Coronary artery (tissue), 2 donors: ENCODE measurements around the gene TPRX2.
A peak's percentile ranks its signal among the peaks of the same experiment; 100 is the strongest.
"Not testable (repeated sequence)": the region's sequence is repeated elsewhere in the genome, so short reads cannot be mapped to it uniquely, and the experiment has no call there.

Source experiments
- DNase-seq: peaks from one replicate; pipeline ENCODE4 v3.0.0-alpha.2; 2017; ENCODE audit warnings: low spot score
- H3K27ac ChIP-seq, 2 donors: fragments of 200-600 bp; sonication (generic); one replicate each; pipeline ENCODE4 v1.5.1; 2016 to 2019
- H3K4me3 ChIP-seq: fragments of 200-600 bp; sonication (generic); 2 replicates; pipeline ENCODE4 v1.5.1; 2016; ENCODE audit warnings: mild to moderate bottlenecking, moderate library complexity
- CTCF ChIP-seq: fragments of 200-600 bp; sonication (generic); IDR thresholded peaks from one replicate; pipeline ENCODE4 v1.5.1; 2019; ENCODE audit warnings: antibody characterized with exemption

Gene TPRX2

GRCh38 chr19:47858646-47859285 is at the start of gene TPRX2:
TPRX2 (plus strand) TSS chr19:47859235; CDS start chr19:47859247, 12 bp downstream.
- DNase-seq, H3K27ac ChIP-seq, H3K4me3 ChIP-seq: not testable (repeated sequence)

- no peak for DNase-seq
- Histone ChIP-seq H3K4me3 (no peak overlapping the region), H3K27ac (no peak overlapping the region)
- TF ChIP-seq CTCF = peak; percentile 33
Observed at GRCh38 chr19:47813304-47813994, 45.6 kb upstream of the TPRX2 start.

- DNase-seq = no peak
- no peak overlapping the region for H3K27ac ChIP-seq
- TF ChIP-seq CTCF = no peak
- H3K4me3 ChIP-seq = no peak overlapping the region
Observed at GRCh38 chr19:47813995-47814328, 45.1 kb upstream of the TPRX2 start.

GRCh38 chr19:47816270-47816669 is 42.8 kb upstream of the TPRX2 start:
- not testable (repeated sequence) for H3K4me3 ChIP-seq, DNase-seq, H3K27ac ChIP-seq

- not testable (repeated sequence) for H3K4me3 ChIP-seq, DNase-seq, H3K27ac ChIP-seq
Observed at GRCh38 chr19:47818221-47818620, 40.8 kb upstream of the TPRX2 start.

GRCh38 chr19:47819858-47820257 is 39.2 kb upstream of the TPRX2 start:
- no peak for DNase-seq
- Histone ChIP-seq H3K4me3 (no peak overlapping the region), H3K27ac (no peak overlapping the region)
- no peak for TF ChIP-seq CTCF

- DNase-seq = no peak
- no peak overlapping the region for H3K4me3 ChIP-seq
- no peak overlapping the region for H3K27ac ChIP-seq
- no peak for TF ChIP-seq CTCF
Observed at GRCh38 chr19:47820410-47820809, 38.6 kb upstream of the TPRX2 start.

- no peak within 1 kb of the TSS for H3K4me3 ChIP-seq
- DNase-seq = no peak
- TF ChIP-seq CTCF = no peak
- no peak within 1 kb of the TSS for H3K27ac ChIP-seq
Observed at GRCh38 chr19:47821460-47822020, 37.5 kb upstream of the TPRX2 start, which contains the start of gene CRX. CRX (plus strand) TSS chr19:47821937; CDS start chr19:47834444, 12,507 bp downstream.
